HepG2 (cell line): ENCODE data around the gene TFF2. TPM values are rescaled to one million over a fixed set of nuclear protein-coding genes. Genes with fewer than 3 reads are reported as not detected.
A peak's percentile ranks its signal among the peaks of the same experiment; 100 is the strongest.

ENCODE experiments used
- AHDC1 ChIP-seq: sonication (generic); formaldehyde crosslinking; IDR thresholded peaks from 2 replicates; pipeline ENCODE4 v1.5.1; 2020; ENCODE audit warnings: mild to moderate bottlenecking, missing genetic modification reagents, borderline replicate concordance
- CEBPG ChIP-seq: IDR thresholded peaks from 2 replicates; pipeline ENCODE4 v1.6.1; 2016
- CENPX ChIP-seq: sonication (generic); formaldehyde crosslinking; IDR thresholded peaks from 2 replicates; pipeline ENCODE4 v1.9.0; 2021; ENCODE audit warnings: mild to moderate bottlenecking, missing genetic modification reagents, moderate library complexity
- DBP ChIP-seq: sonication (generic); formaldehyde crosslinking; IDR thresholded peaks from 2 replicates; pipeline ENCODE4 v1.4.0; 2020; ENCODE audit warnings: missing genetic modification reagents; ENCODE audit errors: not compliant biosample characterization
- HOXA9 ChIP-seq: sonication (generic); formaldehyde crosslinking; IDR thresholded peaks from 2 replicates; pipeline ENCODE4 v1.8.1; 2022; ENCODE audit warnings: missing genetic modification reagents, mild to moderate bottlenecking, moderate library complexity, borderline replicate concordance
- JUNB ChIP-seq: sonication (generic); formaldehyde crosslinking; IDR thresholded peaks from 2 replicates; pipeline ENCODE4 v1.8.0; 2022; ENCODE audit warnings: missing genetic modification reagents, mild to moderate bottlenecking, borderline replicate concordance
- KDM4B ChIP-seq: sonication (generic); formaldehyde crosslinking; IDR thresholded peaks from 2 replicates; pipeline ENCODE4 v1.4.0; 2020; ENCODE audit warnings: missing genetic modification reagents
- RARA ChIP-seq: IDR thresholded peaks from 2 replicates; pipeline ENCODE4 v1.6.1; 2016; ENCODE audit warnings: missing genetic modification reagents, missing compliant biosample characterization
- RFXAP ChIP-seq: sonication (generic); formaldehyde crosslinking; IDR thresholded peaks from 2 replicates; pipeline ENCODE4 v1.4.0; 2020; ENCODE audit warnings: missing genetic modification reagents, borderline replicate concordance
- SIN3A ChIP-seq: IDR thresholded peaks from 2 replicates; pipeline ENCODE4 v1.6.1; 2011; ENCODE audit warnings: low read depth, mild to moderate bottlenecking, control low read depth, low read length, borderline replicate concordance
- XBP1 ChIP-seq: sonication (generic); formaldehyde crosslinking; IDR thresholded peaks from 2 replicates; pipeline ENCODE4 v1.5.0; 2020; ENCODE audit warnings: missing genetic modification reagents
- ZFP36L1 ChIP-seq: sonication (generic); formaldehyde crosslinking; IDR thresholded peaks from 2 replicates; pipeline ENCODE4 v1.8.0; 2022; ENCODE audit warnings: mild to moderate bottlenecking, missing genetic modification reagents, moderate library complexity
- ZMYM3 ChIP-seq: sonication (generic); formaldehyde crosslinking; IDR thresholded peaks from 2 replicates; pipeline ENCODE4 v1.5.1; 2020; ENCODE audit warnings: mild to moderate bottlenecking, missing genetic modification reagents
- ZNF10 ChIP-seq: sonication (generic); formaldehyde crosslinking; IDR thresholded peaks from 2 replicates; pipeline ENCODE4 v1.4.0; 2020; ENCODE audit warnings: mild to moderate bottlenecking, low read depth, missing genetic modification reagents, borderline replicate concordance
- ZNF3 ChIP-seq: IDR thresholded peaks from 2 replicates; pipeline ENCODE4 v1.7.0; 2017; ENCODE audit warnings: inconsistent platforms
- ZNF362 ChIP-seq: sonication (generic); formaldehyde crosslinking; IDR thresholded peaks from 2 replicates; pipeline ENCODE4 v1.4.0; 2020; ENCODE audit warnings: missing genetic modification reagents, mild to moderate bottlenecking, borderline replicate concordance
- ZNF431 ChIP-seq: sonication (generic); formaldehyde crosslinking; IDR thresholded peaks from 2 replicates; pipeline ENCODE4 v1.9.0; 2022; ENCODE audit warnings: missing genetic modification reagents, low read depth, mild to moderate bottlenecking, borderline replicate concordance
- ZNF546 ChIP-seq: sonication (generic); formaldehyde crosslinking; conservative IDR thresholded peaks from 2 replicates; pipeline ENCODE4 v1.8.1; 2023; ENCODE audit warnings: mild to moderate bottlenecking, missing genetic modification reagents
- ZNF576 ChIP-seq: sonication (generic); formaldehyde crosslinking; IDR thresholded peaks from 2 replicates; pipeline ENCODE4 v1.4.0; 2020; ENCODE audit warnings: mild to moderate bottlenecking, missing genetic modification reagents
- ZNF598 ChIP-seq: sonication (generic); formaldehyde crosslinking; IDR thresholded peaks from 2 replicates; pipeline ENCODE4 v1.5.1; 2020; ENCODE audit warnings: mild to moderate bottlenecking, missing genetic modification reagents, borderline replicate concordance
- ZNF772 ChIP-seq: sonication (generic); formaldehyde crosslinking; IDR thresholded peaks from 2 replicates; pipeline ENCODE4 v1.5.0; 2020; ENCODE audit warnings: mild to moderate bottlenecking, missing genetic modification reagents
- polyA plus RNA-seq, 8 experiments: library from polyadenylated mRNA; depleted of rRNA in 3 of 8; stranded (reverse) in 7 of 8; unstranded in 1 of 8; fragments of >200 nt; fragmentation: Illumina TruSeq in 4 of 8; extraction: Trizol in 4 of 8; gene quantifications; 2 replicates each; pipeline versions ENCODE4 v1.2.1 to v1.2.3, GENCODE V29; 2011 to 2016; ENCODE audit warnings: low read depth in 4 of 8, missing spikeins in 1 of 8, mixed read lengths in 1 of 8; ENCODE audit not compliant: insufficient read depth in 1 of 8
- total RNA-seq, 5 experiments: library from RNA; depleted of rRNA; stranded (reverse); fragments of >200 nt; fragmentation: Illumina TruSeq; extraction: Trizol; gene quantifications; 2 replicates each; pipeline ENCODE4 v1.2.3, GENCODE V29; 2016; ENCODE audit warnings: low read depth in 1 of 5
- TF ChIP-seq, protein P1 (sequence below): sonication (generic); formaldehyde crosslinking; IDR thresholded peaks from 2 replicates; pipeline ENCODE4 v1.4.0; 2020; ENCODE audit warnings: missing genetic modification reagents

Gene TFF2
- total and polyA plus RNA-seq, 2 of the 13 experiments (the other 11 are each of a cell fraction or from before 2014, with no cell fraction given) = 1.5 TPM; not detected in 1

DNA sequence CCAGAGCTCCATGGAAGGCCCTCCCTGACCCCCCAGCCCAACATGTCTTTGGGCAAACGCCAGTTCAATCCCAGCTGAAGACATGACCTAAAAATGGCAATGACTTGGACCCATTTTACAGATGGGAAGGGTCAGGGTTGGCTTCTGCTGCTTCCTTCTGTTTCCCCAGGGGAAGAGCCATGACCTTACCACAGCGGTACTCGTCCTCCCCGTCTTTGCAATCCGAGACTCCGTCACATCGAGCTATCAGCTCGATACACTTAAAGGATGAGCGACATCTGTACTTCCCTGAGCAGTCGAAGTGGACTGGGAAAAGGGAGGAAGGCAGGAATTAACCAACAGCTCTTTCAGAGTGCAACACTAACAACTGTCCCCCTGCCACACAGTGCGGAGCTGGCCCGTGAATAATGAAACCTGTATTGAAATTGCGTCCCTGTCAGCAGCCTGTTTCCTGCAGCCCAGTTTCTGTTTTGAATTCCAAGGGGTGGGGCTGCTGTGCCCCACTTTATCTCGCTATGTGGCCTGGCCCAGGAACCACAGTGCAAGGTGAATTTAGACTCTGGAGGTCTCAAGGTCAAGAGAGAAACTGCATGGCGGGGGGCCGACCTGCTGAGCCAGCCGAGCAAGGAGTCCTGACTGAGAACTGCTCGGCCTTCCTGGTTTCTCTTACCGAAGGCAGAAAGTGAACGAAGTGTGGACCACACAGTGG is 38.1 kb upstream of the TFF2 start (continued):
- TF ChIP-seq AHDC1 = no peak
- TF ChIP-seq, protein P1, sequence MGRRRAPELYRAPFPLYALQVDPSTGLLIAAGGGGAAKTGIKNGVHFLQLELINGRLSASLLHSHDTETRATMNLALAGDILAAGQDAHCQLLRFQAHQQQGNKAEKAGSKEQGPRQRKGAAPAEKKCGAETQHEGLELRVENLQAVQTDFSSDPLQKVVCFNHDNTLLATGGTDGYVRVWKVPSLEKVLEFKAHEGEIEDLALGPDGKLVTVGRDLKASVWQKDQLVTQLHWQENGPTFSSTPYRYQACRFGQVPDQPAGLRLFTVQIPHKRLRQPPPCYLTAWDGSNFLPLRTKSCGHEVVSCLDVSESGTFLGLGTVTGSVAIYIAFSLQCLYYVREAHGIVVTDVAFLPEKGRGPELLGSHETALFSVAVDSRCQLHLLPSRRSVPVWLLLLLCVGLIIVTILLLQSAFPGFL (CRISPR knock-in tag) = no peak
- TF ChIP-seq HOXA9 (CRISPR knock-in tag) = no peak
- no peak for TF ChIP-seq RFXAP
- TF ChIP-seq ZMYM3 (CRISPR knock-in tag) = peak; percentile 80
- no peak for TF ChIP-seq ZNF546 (CRISPR knock-in tag)
- no peak for TF ChIP-seq CENPX
- TF ChIP-seq RARA (CRISPR knock-in tag) = 0 out of 2 replicates have a peak, but pooled peaks have one; percentile 3
- TF ChIP-seq SIN3A = no peak
- no peak for TF ChIP-seq ZNF772
- no peak for TF ChIP-seq ZNF431 (CRISPR knock-in tag)
- TF ChIP-seq ZNF576 (CRISPR knock-in tag) = no peak
- no peak for TF ChIP-seq ZNF362 (CRISPR knock-in tag)
- TF ChIP-seq KDM4B = no peak
- no peak for TF ChIP-seq ZNF10
- no peak for TF ChIP-seq JUNB (CRISPR knock-in tag)
- no peak for TF ChIP-seq ZNF598 (CRISPR knock-in tag)
- no peak for TF ChIP-seq ZFP36L1 (CRISPR knock-in tag)
- TF ChIP-seq CEBPG = no peak
- no peak for TF ChIP-seq ZNF3 (CRISPR knock-in tag)
- TF ChIP-seq DBP (CRISPR knock-in tag) = no peak
- no peak for TF ChIP-seq XBP1 (CRISPR knock-in tag)
